HL-60/S4 (cell line): ENCODE results near the gene HIKESHI.

ENCODE experiments used
- in situ Hi-C: fragments of 300-500 bp; cut with MboI; formaldehyde crosslinking; loops from 2 replicates; pipeline ENCODE4 v1.14.3; 2022; ENCODE audit warnings: low sequenced_read_pairs

HIKESHI gene

GRCh38 chr11:86374069-86374468 lies 72.0 kb downstream of the HIKESHI start:
- in situ Hi-C loops: no loop called here

GRCh38 chr11:86374586-86374985 lies 72.5 kb downstream of the HIKESHI start, which contains the start of gene CCDC81:
Gene CCDC81, plus strand, starts transcription at chr11:86374887. Its CDS starts 277 bp downstream, at chr11:86375164.
- in situ Hi-C loops: no loop called here

GRCh38 chr11:86377972-86378371 lies 75.9 kb downstream of the HIKESHI start:
- in situ Hi-C loops: no loop called here

GRCh38 chr11:86380295-86381059 lies 78.4 kb downstream of the HIKESHI start:
- in situ Hi-C loops: no loop called here

- in situ Hi-C loops: no loop called here
These were observed 81.3 kb downstream of the HIKESHI start for GRCh38 chr11:86383041-86383955.

- in situ Hi-C loops: no loop called here
These were observed 84.2 kb downstream of the HIKESHI start for GRCh38 chr11:86386283-86386682.

GRCh38 chr11:86386746-86387145 lies 84.7 kb downstream of the HIKESHI start:
- in situ Hi-C loops: no loop called here

- in situ Hi-C loops: no loop called here
These were observed 86.2 kb downstream of the HIKESHI start for GRCh38 chr11:86388198-86388597.

- in situ Hi-C loops: no loop called here
These were observed 88.4 kb downstream of the HIKESHI start for GRCh38 chr11:86390487-86390886.

GRCh38 chr11:86395061-86395551 lies 93.1 kb downstream of the HIKESHI start:
- in situ Hi-C loops: no loop called here
